Endothelial cell of umbilical vein (primary cell): ENCODE results near the gene CDK15. TPM values are rescaled to one million over a fixed set of nuclear protein-coding genes. Genes with fewer than 3 reads are reported as not detected.

Source experiments
- BruUV-seq: library from RNA; stranded (reverse); fragments of 400-500 nt; replicated peaks from 2 replicates; lab custom pipeline; 2021; lab: Mats Ljungman, UMichigan
- CTCF ChIA-PET: fragments of 300-600, 350-600 bp; sonication (Branson Sonifier 250); formaldehyde crosslinking; loops from one replicate; lab custom pipeline; 2021; ENCODE audit warnings: antibody characterized with exemption, inconsistent platforms; lab: Charles Lee
- POLR2A ChIA-PET: fragments of 300-600, 350-600 bp; sonication (Branson Sonifier 250); formaldehyde crosslinking; loops from one replicate; lab custom pipeline; 2021; ENCODE audit warnings: antibody characterized with exemption, inconsistent platforms; lab: Charles Lee
- DNase-seq: peaks from one replicate; pipeline ENCODE4 v3.0.0-alpha.2; 2011; ENCODE audit warnings: low read depth, low spot score
- FAIRE-seq: peaks from 2 replicates; lab custom pipeline; 2011; peaks lifted over from hg19 to GRCh38; lab: Jason Lieb, UNC
- H2AFZ ChIP-seq: 2 replicates; pipeline ENCODE4 v1.6.0; 2012; ENCODE audit warnings: low read depth, low read length, control low read depth, inconsistent platforms
- H3K27ac ChIP-seq: 2 replicates; pipeline ENCODE4 v1.5.1; 2011; ENCODE audit warnings: low read depth, mild to moderate bottlenecking, control low read depth, low read length, moderate library complexity; ENCODE audit not compliant: insufficient read depth
- H3K27me3 ChIP-seq, 2 experiments: 2 replicates each; pipeline versions ENCODE4 v1.6.0 to v1.6.1; 2011; ENCODE audit warnings: low read length in 2 of 2, mixed read lengths in 1 of 2; ENCODE audit not compliant: control insufficient read depth in 2 of 2, insufficient read depth in 2 of 2
- H3K36me3 ChIP-seq, 2 experiments: 2 replicates in 1 of 2; 3 replicates in 1 of 2; pipeline ENCODE4 v1.5.1; 2011; ENCODE audit warnings: low read length in 2 of 2, mild to moderate bottlenecking in 1 of 2, moderate library complexity in 1 of 2; ENCODE audit not compliant: control insufficient read depth in 2 of 2, insufficient read depth in 2 of 2; ENCODE audit errors: extremely low read depth in 1 of 2
- H3K4me1 ChIP-seq: 3 replicates; pipeline ENCODE4 v1.5.1; 2011; ENCODE audit warnings: mild to moderate bottlenecking, low read length; ENCODE audit not compliant: control insufficient read depth, insufficient read depth; ENCODE audit errors: extremely low read depth
- H3K4me2 ChIP-seq: 2 replicates; pipeline ENCODE4 v1.6.1; 2011; ENCODE audit warnings: low read length, control low read depth, mixed read lengths; ENCODE audit not compliant: insufficient read depth
- H3K4me3 ChIP-seq, 3 experiments: fragments of 200-600 bp in 1 of 3; sonication (generic), shearing (Covaris generic) in 1 of 3; replicated peaks in 1 of 3; 2 replicates each; pipeline ENCODE4 v1.5.1; 2011 to 2016; ENCODE audit warnings: control low read depth in 3 of 3, low read length in 3 of 3, mild to moderate bottlenecking in 2 of 3, inconsistent platforms in 1 of 3, low read depth in 1 of 3, moderate library complexity in 1 of 3; ENCODE audit not compliant: insufficient read depth in 1 of 3
- H3K79me2 ChIP-seq: 2 replicates; pipeline ENCODE4 v1.6.0; 2012; ENCODE audit warnings: low read length, inconsistent platforms; ENCODE audit not compliant: control insufficient read depth, insufficient read depth
- H3K9ac ChIP-seq: replicated peaks from 2 replicates; pipeline ENCODE3; 2011; ENCODE audit warnings: low read length, control low read depth; ENCODE audit not compliant: insufficient read depth; ENCODE audit errors: extremely low read depth
- H3K9me1 ChIP-seq: replicated peaks from 3 replicates; pipeline ENCODE4 v1.6.0; 2011; ENCODE audit warnings: mild to moderate bottlenecking, low read length; ENCODE audit not compliant: control insufficient read depth, insufficient read depth; ENCODE audit errors: extremely low read depth
- H3K9me3 ChIP-seq: replicated peaks from 2 replicates; pipeline ENCODE4 v1.5.1; 2012; ENCODE audit warnings: low read length, inconsistent platforms; ENCODE audit not compliant: control insufficient read depth, insufficient read depth
- H4K20me1 ChIP-seq: replicated peaks from 2 replicates; pipeline ENCODE3; 2011; ENCODE audit warnings: mild to moderate bottlenecking, low read length; ENCODE audit not compliant: control insufficient read depth, insufficient read depth; ENCODE audit errors: extremely low read depth
- EZH2 ChIP-seq: IDR thresholded peaks from 2 replicates; pipeline ENCODE4 v1.6.1; 2012; ENCODE audit warnings: borderline replicate concordance, low read depth, mild to moderate bottlenecking, moderate library complexity, low read length, inconsistent platforms; ENCODE audit not compliant: severe bottlenecking
- FOS ChIP-seq: IDR thresholded peaks from 2 replicates; pipeline ENCODE4 v1.6.1; 2011; ENCODE audit warnings: mild to moderate bottlenecking, low read length, moderate library complexity, borderline replicate concordance; ENCODE audit not compliant: insufficient read depth
- GATA2 ChIP-seq: IDR thresholded peaks from 2 replicates; pipeline ENCODE4 v1.7.0; 2011; ENCODE audit warnings: low read depth, mild to moderate bottlenecking, moderate library complexity, mixed read lengths, low read length; ENCODE audit not compliant: insufficient read length, insufficient read depth
- JUN ChIP-seq: IDR thresholded peaks from 2 replicates; pipeline ENCODE4 v1.6.1; 2011; ENCODE audit warnings: borderline replicate concordance, low read depth; ENCODE audit not compliant: insufficient read length, insufficient read depth
- MAX ChIP-seq: IDR thresholded peaks from 2 replicates; pipeline ENCODE4 v1.6.1; 2011; ENCODE audit not compliant: insufficient read depth, insufficient read length
- MYC ChIP-seq: IDR thresholded peaks from one replicate; pipeline ENCODE4 v1.6.1; 2011; ENCODE audit warnings: mild to moderate bottlenecking, low read depth, low read length
- POLR2A ChIP-seq: IDR thresholded peaks from 2 replicates; pipeline ENCODE4 v1.6.1; 2012; ENCODE audit warnings: low read depth, mild to moderate bottlenecking, control low read depth, low read length
- POLR2AphosphoS5 ChIP-seq: IDR thresholded peaks from 2 replicates; pipeline ENCODE4 v1.6.1; 2012; ENCODE audit warnings: low read depth, mild to moderate bottlenecking, control low read depth, low read length, moderate library complexity; ENCODE audit not compliant: insufficient read depth
- dilution Hi-C: fragments of 300-500 bp; cut with MboI; formaldehyde crosslinking; loops from one replicate; pipeline ENCODE4 v1.15.0; 2019; ENCODE audit warnings: low sequenced_read_pairs; ENCODE audit not compliant: extremely low pct_ligation_motif_present
- intact Hi-C: fragments of 100-400 bp; cut with micrococcal nuclease; formaldehyde crosslinking; loops from one replicate; pipeline ENCODE4 v1.10.0; 2022
- polyA plus RNA-seq, 4 experiments: library from polyadenylated mRNA; depleted of rRNA in 3 of 4; stranded (reverse) in 3 of 4; unstranded in 1 of 4; fragments of >200 nt; gene quantifications; 2 replicates each; pipeline versions ENCODE4 v1.2.1 to v1.2.3, GENCODE V29; 2011 to 2012; ENCODE audit warnings: missing spikeins in 1 of 4
- total RNA-seq: library from RNA; stranded (reverse); gene quantifications from 2 replicates; pipeline ENCODE4 v1.2.3, GENCODE V29; 2021
- TF ChIP-seq, protein P1 (sequence below), 2 donors: IDR thresholded peaks; 1 replicate in 1 of 2; 2 replicates in 1 of 2; pipeline ENCODE4 v1.5.1; 2011; ENCODE audit warnings: low read length in 2 of 2, mild to moderate bottlenecking in 2 of 2, moderate library complexity in 2 of 2, control low read depth in 1 of 2, inconsistent platforms in 1 of 2, low read depth in 1 of 2; ENCODE audit not compliant: insufficient read depth in 1 of 2; ENCODE audit errors: extremely low read depth in 1 of 2

Gene CDK15
- total and polyA plus RNA-seq, 2 donors (not counting 3 experiments of a cell fraction or from before 2014, with no cell fraction given), result not detected

DNA sequence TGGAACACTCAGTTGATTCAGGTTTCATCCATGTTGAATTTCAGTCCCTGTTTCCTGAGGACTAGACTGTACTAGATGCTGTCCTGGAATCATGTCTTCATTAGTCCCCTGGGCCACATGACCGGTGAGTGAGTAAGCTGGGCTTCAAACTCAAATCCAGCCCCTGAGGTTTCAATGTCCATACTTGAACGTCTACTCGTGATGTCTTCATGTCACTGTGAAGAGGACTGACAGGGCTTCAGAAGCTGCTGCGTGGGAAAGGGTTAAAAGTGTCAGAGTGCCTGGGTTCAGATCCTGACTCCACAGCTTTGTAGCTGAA lies 101.2 kb downstream of the CDK15 start:
- no peaks in the 10 kb centered on the region for H3K36me3 ChIP-seq
- H3K79me2 ChIP-seq, result no peaks in the 10 kb centered on the region
- intact Hi-C loops (no loop called here), dilution Hi-C loops (no loop called here)
- no peaks in the 10 kb centered on the region for H4K20me1 ChIP-seq
- H3K9me3 ChIP-seq, result no peaks in the 10 kb centered on the region
- no peak overlapping the region for H3K9ac ChIP-seq
- no peaks in the 10 kb centered on the region for H3K9me1 ChIP-seq
- TF ChIP-seq POLR2AphosphoS5 (no peak), MYC (no peak), FOS (no peak), GATA2 (no peak), MAX (no peak), EZH2 (no peak), JUN (no peak), POLR2A (no peak)
- TF ChIP-seq, protein P1, sequence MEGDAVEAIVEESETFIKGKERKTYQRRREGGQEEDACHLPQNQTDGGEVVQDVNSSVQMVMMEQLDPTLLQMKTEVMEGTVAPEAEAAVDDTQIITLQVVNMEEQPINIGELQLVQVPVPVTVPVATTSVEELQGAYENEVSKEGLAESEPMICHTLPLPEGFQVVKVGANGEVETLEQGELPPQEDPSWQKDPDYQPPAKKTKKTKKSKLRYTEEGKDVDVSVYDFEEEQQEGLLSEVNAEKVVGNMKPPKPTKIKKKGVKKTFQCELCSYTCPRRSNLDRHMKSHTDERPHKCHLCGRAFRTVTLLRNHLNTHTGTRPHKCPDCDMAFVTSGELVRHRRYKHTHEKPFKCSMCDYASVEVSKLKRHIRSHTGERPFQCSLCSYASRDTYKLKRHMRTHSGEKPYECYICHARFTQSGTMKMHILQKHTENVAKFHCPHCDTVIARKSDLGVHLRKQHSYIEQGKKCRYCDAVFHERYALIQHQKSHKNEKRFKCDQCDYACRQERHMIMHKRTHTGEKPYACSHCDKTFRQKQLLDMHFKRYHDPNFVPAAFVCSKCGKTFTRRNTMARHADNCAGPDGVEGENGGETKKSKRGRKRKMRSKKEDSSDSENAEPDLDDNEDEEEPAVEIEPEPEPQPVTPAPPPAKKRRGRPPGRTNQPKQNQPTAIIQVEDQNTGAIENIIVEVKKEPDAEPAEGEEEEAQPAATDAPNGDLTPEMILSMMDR (IDR thresholded peaks at IDR 0.05; ENCODE audit: extremely low read depth in 1 of 2, insufficient read depth in 1 of 2, low read depth in 1 of 2, low read length in 2 of 2), result no peak
- no peak overlapping the region for H3K27ac ChIP-seq
- peaks cover 4 to 6% of the 10 kb centered on the region in 2 experiments for H3K27me3 ChIP-seq
- H3K4me1 ChIP-seq, result no peaks in the 10 kb centered on the region
- ChIA-PET POLR2A (no interaction called here), CTCF (interaction anchor here (1.1 to 1.4 kb wide), 2 partner anchors 14 to 21 kb away, joined by 3 to 4 read pairs; no protein-coding TSS in a partner anchor)
- no peak overlapping the region for H3K4me3 ChIP-seq
- no TSS peak for BruUV-seq
- DNase-seq, result no peak
- peak; percentile 33 for FAIRE-seq
- no peak overlapping the region for H2AFZ ChIP-seq
- no peak overlapping the region for H3K4me2 ChIP-seq
